Measurements from ENCODE around the gene CPNE5.

CPNE5 gene

GRCh38 chr6:36757943-36758508 is 81.2 kb downstream of the CPNE5 start:
- intact Hi-C loops (cut with DNase I) = loop anchor here (5.0 kb wide), 2 partner anchors 81 to 136 kb away; partner anchors contain the start of gene CDKN1A

GRCh38 chr6:36757206-36757605 is 82.0 kb downstream of the CPNE5 start:
- intact Hi-C loops (cut with DNase I) = loop anchor here (5.0 kb wide), 2 partner anchors 80 to 135 kb away; partner anchors contain the start of gene CDKN1A
- no peak for DNase-seq

More at GRCh38 chr6:36757943-36758508, 81.2 kb downstream of the CPNE5 start:
- no peak for DNase-seq

GRCh38 chr6:36756786-36757185 is 82.5 kb downstream of the CPNE5 start:
- no peak for DNase-seq
- intact Hi-C loops (cut with DNase I) = loop anchor here (5.0 kb wide), 2 partner anchors 79 to 134 kb away; partner anchors contain the start of gene CDKN1A

- intact Hi-C loops (cut with DNase I) = loop anchor here (5.0 kb wide), 2 partner anchors 78 to 133 kb away; partner anchors contain the start of gene CDKN1A
Measured at GRCh38 chr6:36755435-36756348, 83.6 kb downstream of the CPNE5 start.

GRCh38 chr6:36754582-36755434 is 84.4 kb downstream of the CPNE5 start:
- intact Hi-C loops (cut with DNase I) = loop anchor here (5.0 kb wide), 2 partner anchors 78 to 133 kb away; partner anchors contain the start of gene CDKN1A
- DNase-seq = no peak

More at GRCh38 chr6:36755435-36756348, 83.6 kb downstream of the CPNE5 start:
- no peak for DNase-seq

- intact Hi-C loops (cut with DNase I) = no loop called here
- no peak for DNase-seq
Measured at GRCh38 chr6:36753671-36754405, 85.4 kb downstream of the CPNE5 start.

GRCh38 chr6:36752886-36753506 is 86.2 kb downstream of the CPNE5 start:
- DNase-seq = no peak
- intact Hi-C loops (cut with DNase I) = no loop called here

GRCh38 chr6:36752187-36752885 is 86.9 kb downstream of the CPNE5 start:
- intact Hi-C loops (cut with DNase I) = no loop called here
- peak in 1 of 42 donors; percentile 19 for DNase-seq

GRCh38 chr6:36751833-36752186 is 87.4 kb downstream of the CPNE5 start:
- intact Hi-C loops (cut with DNase I) = no loop called here
- DNase-seq = peak in 14 of 42 donors; percentile 32 to 89 (median 60)

GRCh38 chr6:36751091-36751490 is 88.2 kb downstream of the CPNE5 start:
- intact Hi-C loops (cut with DNase I) = no loop called here

GRCh38 chr6:36749829-36750489 is 89.3 kb downstream of the CPNE5 start:
- intact Hi-C loops (cut with DNase I) = no loop called here

More at GRCh38 chr6:36751091-36751490, 88.2 kb downstream of the CPNE5 start:
- DNase-seq = no peak

GRCh38 chr6:36746251-36746650 is 93.0 kb downstream of the CPNE5 start:
- peak in 32 of 42 donors; percentile 38 to 82 (median 65) for DNase-seq
- intact Hi-C loops (cut with DNase I) = no loop called here

More at GRCh38 chr6:36749829-36750489, 89.3 kb downstream of the CPNE5 start:
- DNase-seq = no peak

GRCh38 chr6:36745836-36746235 is 93.4 kb downstream of the CPNE5 start:
- DNase-seq = peak in 3 of 42 donors; percentile 32 to 66 (median 41)
- intact Hi-C loops (cut with DNase I) = no loop called here

- intact Hi-C loops (cut with DNase I) = no loop called here
- DNase-seq = no peak
Measured at GRCh38 chr6:36745283-36745682, 94.0 kb downstream of the CPNE5 start.

GRCh38 chr6:36744304-36744673 is 95.0 kb downstream of the CPNE5 start:
- intact Hi-C loops (cut with DNase I) = no loop called here
- DNase-seq = no peak

GRCh38 chr6:36743538-36744303 is 95.5 kb downstream of the CPNE5 start:
- peak in 20 of 42 donors; percentile 33 to 79 (median 46) for DNase-seq

More at GRCh38 chr6:36743538-36744303, 95.5 kb downstream of the CPNE5 start:
- intact Hi-C loops (cut with DNase I) = no loop called here

Data from head of caudate nucleus (tissue), 42 donors.